Measurements from ENCODE around the gene SNCG. TPM values are rescaled to one million over a fixed set of nuclear protein-coding genes. Genes with fewer than 3 reads are reported as not detected.
"Not testable (repeated sequence)": the region's sequence is repeated elsewhere in the genome, so short reads cannot be mapped to it uniquely, and the experiment has no call there.

Gene SNCG
- total RNA-seq (100 to 1,000 TPM in 1 of 2 donors, 10 to 100 TPM in 1; 70.0 to 123 TPM), polyA plus RNA-seq (100 to 1,000 TPM in 1 of 2 donors, 10 to 100 TPM in 1; 74.0 to 209 TPM)
- long read RNA-seq, donor 1, transcript SNCG-202 (5 exons, 701 nt), result major isoform, 25 of 52 reads
- long read RNA-seq, donor 1, partial matches to known transcripts, result 12 of 52 reads
- long read RNA-seq, donor 1, other reads (novel, unspliced or antisense), result 11 of 52 reads
- long read RNA-seq, donor 2, transcript SNCG-201 (5 exons, 684 nt), result minor isoform, 5 of 53 reads
- long read RNA-seq, donor 2, transcript SNCG-202 (5 exons, 701 nt), result major isoform, 32 of 53 reads
- long read RNA-seq, donor 2, partial matches to known transcripts, result 4 of 53 reads
- long read RNA-seq, donor 2, other reads (novel, unspliced or antisense), result 11 of 53 reads

DNA sequence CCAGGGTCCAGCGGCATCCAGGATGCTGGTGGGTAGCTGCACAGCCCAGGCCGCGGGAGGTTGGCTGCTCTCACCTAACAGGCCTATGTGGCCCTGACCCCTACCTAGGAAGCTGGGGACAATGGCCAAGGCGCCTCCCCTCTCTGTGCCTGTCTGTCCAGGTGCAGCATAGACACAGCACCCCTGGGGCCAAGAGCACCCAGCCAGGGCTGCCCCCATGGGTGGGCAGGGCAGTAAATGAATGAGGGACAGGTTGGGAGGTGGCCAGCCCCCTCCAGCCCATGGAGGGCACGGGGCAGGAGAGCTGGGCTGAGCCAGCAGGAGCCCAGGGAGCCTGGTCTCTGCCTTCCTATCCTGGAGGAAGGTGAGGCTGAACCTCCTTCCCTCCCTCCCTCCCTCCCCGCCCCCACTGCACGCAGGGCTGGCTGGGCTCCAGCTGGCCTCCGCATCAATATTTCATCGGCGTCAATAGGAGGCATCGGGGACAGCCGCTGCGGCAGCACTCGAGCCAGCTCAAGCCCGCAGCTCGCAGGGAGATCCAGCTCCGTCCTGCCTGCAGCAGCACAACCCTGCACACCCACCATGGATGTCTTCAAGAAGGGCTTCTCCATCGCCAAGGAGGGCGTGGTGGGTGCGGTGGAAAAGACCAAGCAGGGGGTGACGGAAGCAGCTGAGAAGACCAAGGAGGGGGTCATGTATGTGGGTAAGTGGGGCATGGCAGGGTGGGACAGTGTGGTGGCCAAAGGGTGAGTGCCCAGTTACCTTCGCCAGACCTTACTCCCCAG is at the start of gene SNCG:
Gene SNCG, plus strand, starts transcription at position 484 of the 785 bp plus-strand sequence. Its CDS starts 99 bp downstream, at position 583.
- no peaks in the 10 kb centered on the region for H3K36me3 ChIP-seq (ENCODE audit: control insufficient read depth in 1 of 2, insufficient read depth in 2 of 2, low read length in 1 of 2)
- H3K4me1 ChIP-seq (ENCODE audit: control insufficient read depth in 1 of 2, insufficient read depth in 2 of 2, low read length in 2 of 2), result peaks cover 0 to 5% of the 10 kb centered on the region in 2 donors
- ATAC-seq (ENCODE audit: low FRiP score) (no peak), DNase-seq (peak; percentile 68 to 84)
- H3K27ac ChIP-seq (ENCODE audit: low read depth in 1 of 2, low read length in 2 of 2), result peak within 1 kb of the TSS in 1 of 2 donors; percentile 23
- WGBS, 2 donors, result 23 to 28% methylated on average over 22 of the region's 22 CpGs
- H3K4me3 ChIP-seq (ENCODE audit: low read length in 2 of 2), result no peak within 1 kb of the TSS
- no peaks in the 10 kb centered on the region for H3K9me3 ChIP-seq (ENCODE audit: control insufficient read depth, low read length)
- H3K27me3 ChIP-seq (ENCODE audit: control insufficient read depth in 1 of 2, insufficient read depth in 2 of 2, low read length in 1 of 2), result no peaks in the 10 kb centered on the region
- intact Hi-C loops (cut with DNase I), result no loop called here

GRCh38 chr10:86914734-86915133 is 43.7 kb upstream of the SNCG start:
- Histone ChIP-seq H3K4me1 (ENCODE audit: control insufficient read depth in 1 of 2, insufficient read depth in 2 of 2, low read length in 2 of 2) (no peaks in the 10 kb centered on the region), H3K27ac (ENCODE audit: low read depth in 1 of 2, low read length in 2 of 2) (no peak overlapping the region), H3K9me3 (ENCODE audit: control insufficient read depth, low read length) (no peaks in the 10 kb centered on the region), H3K27me3 (ENCODE audit: control insufficient read depth in 1 of 2, insufficient read depth in 2 of 2, low read length in 1 of 2) (no peaks in the 10 kb centered on the region), H3K36me3 (ENCODE audit: control insufficient read depth in 1 of 2, insufficient read depth in 2 of 2, low read length in 1 of 2) (peaks cover 2 to 8% of the 10 kb centered on the region in 2 donors), H3K4me3 (ENCODE audit: low read length in 2 of 2) (no peak overlapping the region)
- intact Hi-C loops (cut with DNase I), result no loop called here
- no peak for DNase-seq
- ATAC-seq (ENCODE audit: low FRiP score), result no peak
- 82 to 91% methylated on average over 1 of the region's 1 CpG for WGBS, 2 donors

GRCh38 chr10:86918022-86918471 is 40.4 kb upstream of the SNCG start:
- intact Hi-C loops (cut with DNase I), result no loop called here
- peak; percentile 66 for ATAC-seq (ENCODE audit: low FRiP score)
- Histone ChIP-seq H3K4me1 (ENCODE audit: control insufficient read depth in 1 of 2, insufficient read depth in 2 of 2, low read length in 2 of 2) (no peaks in the 10 kb centered on the region), H3K4me3 (ENCODE audit: low read length in 2 of 2) (no peak overlapping the region), H3K9me3 (ENCODE audit: control insufficient read depth, low read length) (no peaks in the 10 kb centered on the region), H3K27me3 (ENCODE audit: control insufficient read depth in 1 of 2, insufficient read depth in 2 of 2, low read length in 1 of 2) (no peaks in the 10 kb centered on the region), H3K36me3 (ENCODE audit: control insufficient read depth in 1 of 2, insufficient read depth in 2 of 2, low read length in 1 of 2) (peaks cover 2 to 12% of the 10 kb centered on the region in 2 donors), H3K27ac (ENCODE audit: low read depth in 1 of 2, low read length in 2 of 2) (peak overlapping the region in 1 of 2 donors; percentile 42)
- 36 to 46% methylated on average over 5 of the region's 5 CpGs for WGBS, 2 donors
- no peak for DNase-seq

DNA sequence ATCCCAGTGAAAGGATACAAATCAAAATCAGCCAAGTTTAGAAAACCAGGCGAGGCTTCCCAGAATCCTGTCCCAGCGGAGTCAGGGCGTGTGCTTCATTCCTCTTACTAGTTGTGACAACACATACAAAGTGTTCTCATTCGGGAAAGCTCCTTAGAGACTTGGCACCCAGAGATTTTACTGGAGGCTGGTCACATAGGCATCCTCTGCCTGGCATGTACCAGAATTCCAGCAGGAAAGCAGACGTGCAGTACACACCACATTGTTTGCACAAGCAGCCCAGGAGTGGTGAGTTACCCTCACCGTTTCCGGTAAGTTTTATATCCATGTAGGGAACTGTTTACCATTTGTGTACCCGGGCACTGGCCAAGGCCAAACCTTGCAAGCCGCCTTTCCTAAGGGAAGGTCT is 35.8 kb upstream of the SNCG start:
- Histone ChIP-seq H3K4me3 (ENCODE audit: low read length in 2 of 2) (no peak overlapping the region), H3K27ac (ENCODE audit: low read depth in 1 of 2, low read length in 2 of 2) (peak overlapping the region in 1 of 2 donors; percentile 80), H3K9me3 (ENCODE audit: control insufficient read depth, low read length) (no peaks in the 10 kb centered on the region), H3K27me3 (ENCODE audit: control insufficient read depth in 1 of 2, insufficient read depth in 2 of 2, low read length in 1 of 2) (no peaks in the 10 kb centered on the region), H3K36me3 (ENCODE audit: control insufficient read depth in 1 of 2, insufficient read depth in 2 of 2, low read length in 1 of 2) (peaks cover 2 to 6% of the 10 kb centered on the region in 2 donors), H3K4me1 (ENCODE audit: control insufficient read depth in 1 of 2, insufficient read depth in 2 of 2, low read length in 2 of 2) (no peaks in the 10 kb centered on the region)
- intact Hi-C loops (cut with DNase I), result no loop called here
- WGBS, 2 donors, result 28 to 29% methylated on average over 9 of the region's 9 CpGs
- DNase-seq, result peak in 1 of 2 donors; percentile 69
- ATAC-seq (ENCODE audit: low FRiP score), result peak; percentile 72

GRCh38 chr10:86929468-86930380 is 28.7 kb upstream of the SNCG start:
- 67 to 68% methylated on average over 15 of the region's 15 CpGs for WGBS, 2 donors
- ATAC-seq (ENCODE audit: low FRiP score), result no peak
- Histone ChIP-seq H3K27ac (ENCODE audit: low read depth in 1 of 2, low read length in 2 of 2) (no peak overlapping the region), H3K36me3 (ENCODE audit: control insufficient read depth in 1 of 2, insufficient read depth in 2 of 2, low read length in 1 of 2) (peaks cover 0 to 2% of the 10 kb centered on the region in 2 donors), H3K4me1 (ENCODE audit: control insufficient read depth in 1 of 2, insufficient read depth in 2 of 2, low read length in 2 of 2) (no peaks in the 10 kb centered on the region), H3K4me3 (ENCODE audit: low read length in 2 of 2) (no peak overlapping the region), H3K27me3 (ENCODE audit: control insufficient read depth in 1 of 2, insufficient read depth in 2 of 2, low read length in 1 of 2) (no peaks in the 10 kb centered on the region), H3K9me3 (ENCODE audit: control insufficient read depth, low read length) (no peaks in the 10 kb centered on the region)
- DNase-seq, result no peak
- intact Hi-C loops (cut with DNase I), result no loop called here

DNA sequence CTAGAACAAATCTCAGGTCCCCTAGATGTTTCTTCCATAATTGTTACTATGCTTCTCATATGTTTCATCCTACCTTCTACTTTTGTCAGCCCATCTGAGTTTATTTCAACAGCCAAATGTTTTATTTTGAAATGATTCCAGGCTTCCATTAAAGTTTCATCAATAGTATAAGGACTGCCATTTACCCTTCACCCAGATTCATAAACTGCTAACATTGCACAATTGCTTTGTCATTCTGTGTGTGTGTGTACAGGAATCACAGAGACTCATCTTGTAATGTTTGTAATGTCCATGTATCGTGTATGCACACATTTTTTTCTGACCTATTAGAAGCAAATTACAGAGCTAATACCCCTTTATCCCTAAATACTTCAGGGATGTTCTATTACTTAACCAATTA is 26.5 kb upstream of the SNCG start:
- H3K4me3 ChIP-seq (ENCODE audit: low read length in 2 of 2), result no peak overlapping the region
- no peaks in the 10 kb centered on the region for H3K9me3 ChIP-seq (ENCODE audit: control insufficient read depth, low read length)
- DNase-seq, result no peak
- ATAC-seq (ENCODE audit: low FRiP score), result no peak
- 81 to 95% methylated on average over 1 of the region's 1 CpG for WGBS, 2 donors
- peaks cover 0 to 2% of the 10 kb centered on the region in 2 donors for H3K36me3 ChIP-seq (ENCODE audit: control insufficient read depth in 1 of 2, insufficient read depth in 2 of 2, low read length in 1 of 2)
- H3K27me3 ChIP-seq (ENCODE audit: control insufficient read depth in 1 of 2, insufficient read depth in 2 of 2, low read length in 1 of 2), result no peaks in the 10 kb centered on the region
- intact Hi-C loops (cut with DNase I), result no loop called here
- no peak overlapping the region for H3K27ac ChIP-seq (ENCODE audit: low read depth in 1 of 2, low read length in 2 of 2)
- no peaks in the 10 kb centered on the region for H3K4me1 ChIP-seq (ENCODE audit: control insufficient read depth in 1 of 2, insufficient read depth in 2 of 2, low read length in 2 of 2)

DNA sequence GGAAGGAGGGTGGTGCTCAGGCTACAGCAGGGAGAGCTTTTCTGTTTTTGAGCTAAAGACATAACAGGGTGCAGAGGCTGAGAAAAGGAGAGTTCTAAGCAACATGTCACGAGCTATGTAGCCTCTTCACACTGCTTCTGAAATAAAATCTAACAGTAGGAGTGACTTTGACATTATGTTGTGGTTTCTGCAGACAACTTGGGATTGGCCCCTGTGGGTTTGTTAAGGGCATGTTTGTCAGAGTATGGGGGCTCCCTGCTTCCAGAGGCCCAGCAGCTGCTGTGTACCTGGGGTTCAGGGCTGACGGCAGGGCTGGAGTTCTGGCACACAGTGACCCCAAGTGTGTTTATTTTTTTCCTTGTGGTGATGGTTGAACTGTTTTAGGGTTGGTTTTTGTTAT is 25.7 kb upstream of the SNCG start:
- ATAC-seq (ENCODE audit: low FRiP score) (no peak), DNase-seq (no peak)
- Histone ChIP-seq H3K27ac (ENCODE audit: low read depth in 1 of 2, low read length in 2 of 2) (no peak overlapping the region), H3K4me1 (ENCODE audit: control insufficient read depth in 1 of 2, insufficient read depth in 2 of 2, low read length in 2 of 2) (no peaks in the 10 kb centered on the region), H3K4me3 (ENCODE audit: low read length in 2 of 2) (no peak overlapping the region), H3K9me3 (ENCODE audit: control insufficient read depth, low read length) (no peaks in the 10 kb centered on the region), H3K27me3 (ENCODE audit: control insufficient read depth in 1 of 2, insufficient read depth in 2 of 2, low read length in 1 of 2) (no peaks in the 10 kb centered on the region), H3K36me3 (ENCODE audit: control insufficient read depth in 1 of 2, insufficient read depth in 2 of 2, low read length in 1 of 2) (peaks cover 0 to 2% of the 10 kb centered on the region in 2 donors)
- 73 to 75% methylated on average over 2 of the region's 2 CpGs for WGBS, 2 donors
- intact Hi-C loops (cut with DNase I), result no loop called here

GRCh38 chr10:86934162-86934711 is 24.2 kb upstream of the SNCG start:
- H3K4me1 ChIP-seq (ENCODE audit: control insufficient read depth in 1 of 2, insufficient read depth in 2 of 2, low read length in 2 of 2); H3K4me3 ChIP-seq (ENCODE audit: low read length in 2 of 2); DNase-seq; ATAC-seq (ENCODE audit: low FRiP score); H3K27ac ChIP-seq (ENCODE audit: low read depth in 1 of 2, low read length in 2 of 2); intact Hi-C loops (cut with DNase I); H3K9me3 ChIP-seq (ENCODE audit: control insufficient read depth, low read length); H3K36me3 ChIP-seq (ENCODE audit: control insufficient read depth in 1 of 2, insufficient read depth in 2 of 2, low read length in 1 of 2); H3K27me3 ChIP-seq (ENCODE audit: control insufficient read depth in 1 of 2, insufficient read depth in 2 of 2, low read length in 1 of 2): not testable (repeated sequence)
- WGBS, 2 donors, result 87 to 90% methylated on average over 6 of the region's 6 CpGs

Data from aorta (tissue), 5 donors.